Fibroblast of the aortic adventitia (primary cell): ENCODE measurements around the gene TNNI3K. TPM values are rescaled to one million over a fixed set of nuclear protein-coding genes. Genes with fewer than 3 reads are reported as not detected.
A peak's percentile ranks its signal among the peaks of the same experiment; 100 is the strongest.

Experiments
- DNase-seq: peaks from one replicate; pipeline ENCODE4 v3.0.0-alpha.2; 2010; ENCODE audit warnings: low read depth
- H3K4me3 ChIP-seq: 2 replicates; pipeline ENCODE4 v1.5.1; 2011; ENCODE audit warnings: low read depth, mild to moderate bottlenecking, control low read depth, low read length, moderate library complexity
- CTCF ChIP-seq: IDR thresholded peaks from 2 replicates; pipeline ENCODE4 v1.5.1; 2011; ENCODE audit warnings: mild to moderate bottlenecking, low read length, control low read depth, inconsistent platforms; ENCODE audit not compliant: insufficient read depth
- total RNA-seq: library from RNA; depleted of rRNA; stranded (reverse); fragments of >200 nt; gene quantifications from 2 replicates; pipeline ENCODE4 v1.2.3, GENCODE V29; 2012; ENCODE audit warnings: low replicate concordance

The TNNI3K gene
- total RNA-seq, 1 donor, result not detected

GRCh38 chr1:74481607-74482006, 246.4 kb downstream of the TNNI3K start:
- H3K4me3 ChIP-seq, result no peak overlapping the region
- no peak for DNase-seq
- TF ChIP-seq CTCF, result no peak

GRCh38 chr1:74485622-74486021, 250.4 kb downstream of the TNNI3K start:
- no peak for TF ChIP-seq CTCF
- no peak overlapping the region for H3K4me3 ChIP-seq
- DNase-seq, result no peak

- no peak overlapping the region for H3K4me3 ChIP-seq
- DNase-seq, result no peak
- no peak for TF ChIP-seq CTCF
These were observed 250.8 kb downstream of the TNNI3K start for GRCh38 chr1:74486036-74486435.

GRCh38 chr1:74496669-74497068, 261.5 kb downstream of the TNNI3K start:
- TF ChIP-seq CTCF, result no peak
- no peak overlapping the region for H3K4me3 ChIP-seq
- DNase-seq, result no peak

GRCh38 chr1:74498901-74499300, 263.7 kb downstream of the TNNI3K start:
- H3K4me3 ChIP-seq, result no peak overlapping the region
- TF ChIP-seq CTCF, result no peak
- no peak for DNase-seq

GRCh38 chr1:74502432-74502831, 267.2 kb downstream of the TNNI3K start:
- no peak for TF ChIP-seq CTCF
- H3K4me3 ChIP-seq, result no peak overlapping the region
- DNase-seq, result peak; percentile 35

- no peak overlapping the region for H3K4me3 ChIP-seq
- no peak for TF ChIP-seq CTCF
- DNase-seq, result no peak
These were observed 267.7 kb downstream of the TNNI3K start for GRCh38 chr1:74502858-74503257.
